Kidney (tissue), 14 donors: ENCODE measurements around the gene SCFD2. TPM values are rescaled to one million over a fixed set of nuclear protein-coding genes. Genes with fewer than 3 reads are reported as not detected.

Experiments used
- DNase-seq, 5 donors: peaks; one replicate each; pipeline ENCODE4 v3.0.0-alpha.2; 2013 to 2020
- FAIRE-seq: peaks from 2 replicates; lab custom pipeline; 2012; peaks lifted over from hg19 to GRCh38; lab: Jason Lieb, UNC
- H3K27ac ChIP-seq, 2 donors: one replicate each; pipeline ENCODE4 v1.7.0; 2013; ENCODE audit warnings: low read depth in 2 of 2, low read length in 2 of 2, inconsistent platforms in 1 of 2
- H3K27me3 ChIP-seq: one replicate; pipeline ENCODE4 v1.7.1; 2013; ENCODE audit warnings: low read length, inconsistent platforms; ENCODE audit not compliant: control insufficient read depth, insufficient read depth
- H3K36me3 ChIP-seq, 3 donors: one replicate each; pipeline versions ENCODE4 v1.7.0 to v1.7.1; 2013; ENCODE audit warnings: low read length in 3 of 3, control low read depth in 1 of 3, inconsistent platforms in 1 of 3; ENCODE audit not compliant: insufficient read depth in 3 of 3, control insufficient read depth in 2 of 3
- H3K4me1 ChIP-seq, 3 donors: one replicate each; pipeline versions ENCODE4 v1.7.0 to v1.7.1; 2013; ENCODE audit warnings: low read length in 3 of 3, inconsistent platforms in 1 of 3, low read depth in 1 of 3; ENCODE audit not compliant: control insufficient read depth in 2 of 3, insufficient read depth in 2 of 3
- H3K4me3 ChIP-seq, 3 donors: one replicate each; pipeline versions ENCODE4 v1.7.0 to v1.8.1; 2013; ENCODE audit warnings: low read length in 3 of 3, control low read depth in 1 of 3, inconsistent platforms in 1 of 3
- H3K9ac ChIP-seq, 3 donors: one replicate each; pipeline versions ENCODE4 v1.7.0 to v1.7.1; 2013; ENCODE audit warnings: low read length in 3 of 3, control low read depth in 1 of 3, inconsistent platforms in 1 of 3
- H3K9me3 ChIP-seq, 3 donors: one replicate each; pipeline versions ENCODE4 v1.7.0 to v1.7.1; 2013; ENCODE audit warnings: low read length in 3 of 3, control low read depth in 1 of 3, inconsistent platforms in 1 of 3; ENCODE audit not compliant: control insufficient read depth in 2 of 3, insufficient read depth in 1 of 3
- intact Hi-C: fragments of 100-400 bp; cut with DNase I; formaldehyde crosslinking; loops from one replicate; pipeline ENCODE4 v1.11.1; 2022
- polyA plus RNA-seq: library from polyadenylated mRNA; stranded (reverse); fragments of 350-450 nt; fragmentation: Illumina TruSeq; extraction: RNeasy Lipid Tissue Mini Kit (QIAGEN cat#74804); gene quantifications from one replicate; pipeline ENCODE4 v1.2.3, GENCODE V29; 2014; ENCODE audit warnings: low read depth, low replicate concordance; ENCODE audit not compliant: insufficient read depth
- total RNA-seq: library from RNA; stranded (reverse); fragmentation: NEBNext Ultra II Directional; extraction: Animal tissue kit (Norgen Biotek cat#: 25700); gene quantifications from one replicate; pipeline ENCODE4 v1.2.1, GENCODE V29; 2021
- TF ChIP-seq, protein P1 (sequence below): IDR thresholded peaks from 3 replicates; pipeline ENCODE4 v1.5.1; 2012; ENCODE audit warnings: mild to moderate bottlenecking, moderate library complexity, borderline replicate concordance; ENCODE audit not compliant: insufficient read depth; ENCODE audit errors: extremely low read depth
- donor health status: control.
- donor health status: control.
- donor health status: control.
- donor health status: control.
- donor health status: control.
- donor health status: DM: yes; HTN: yes; CAD: no.
- donor health status: Normal renal cell carcinoma (clear cell type).

The SCFD2 gene
- total and polyA plus RNA-seq, 2 donors from 2014 or later, result 6.1 to 20.8 TPM

GRCh38 chr4:53128231-53128630 is 237.6 kb downstream of the SCFD2 start:
- Histone ChIP-seq H3K9me3 (no peaks in the 10 kb centered on the region), H3K36me3 (no peaks in the 10 kb centered on the region), H3K9ac (no peak overlapping the region), H3K4me3 (no peak overlapping the region), H3K27ac (no peak overlapping the region), H3K27me3 (no peaks in the 10 kb centered on the region), H3K4me1 (peaks cover 0 to 2% (median 0%) of the 10 kb centered on the region in 3 donors)
- DNase-seq, result no peak
- no peak for FAIRE-seq
- TF ChIP-seq, protein P1, sequence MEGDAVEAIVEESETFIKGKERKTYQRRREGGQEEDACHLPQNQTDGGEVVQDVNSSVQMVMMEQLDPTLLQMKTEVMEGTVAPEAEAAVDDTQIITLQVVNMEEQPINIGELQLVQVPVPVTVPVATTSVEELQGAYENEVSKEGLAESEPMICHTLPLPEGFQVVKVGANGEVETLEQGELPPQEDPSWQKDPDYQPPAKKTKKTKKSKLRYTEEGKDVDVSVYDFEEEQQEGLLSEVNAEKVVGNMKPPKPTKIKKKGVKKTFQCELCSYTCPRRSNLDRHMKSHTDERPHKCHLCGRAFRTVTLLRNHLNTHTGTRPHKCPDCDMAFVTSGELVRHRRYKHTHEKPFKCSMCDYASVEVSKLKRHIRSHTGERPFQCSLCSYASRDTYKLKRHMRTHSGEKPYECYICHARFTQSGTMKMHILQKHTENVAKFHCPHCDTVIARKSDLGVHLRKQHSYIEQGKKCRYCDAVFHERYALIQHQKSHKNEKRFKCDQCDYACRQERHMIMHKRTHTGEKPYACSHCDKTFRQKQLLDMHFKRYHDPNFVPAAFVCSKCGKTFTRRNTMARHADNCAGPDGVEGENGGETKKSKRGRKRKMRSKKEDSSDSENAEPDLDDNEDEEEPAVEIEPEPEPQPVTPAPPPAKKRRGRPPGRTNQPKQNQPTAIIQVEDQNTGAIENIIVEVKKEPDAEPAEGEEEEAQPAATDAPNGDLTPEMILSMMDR, result no peak
- intact Hi-C loops, result no loop called here

DNA sequence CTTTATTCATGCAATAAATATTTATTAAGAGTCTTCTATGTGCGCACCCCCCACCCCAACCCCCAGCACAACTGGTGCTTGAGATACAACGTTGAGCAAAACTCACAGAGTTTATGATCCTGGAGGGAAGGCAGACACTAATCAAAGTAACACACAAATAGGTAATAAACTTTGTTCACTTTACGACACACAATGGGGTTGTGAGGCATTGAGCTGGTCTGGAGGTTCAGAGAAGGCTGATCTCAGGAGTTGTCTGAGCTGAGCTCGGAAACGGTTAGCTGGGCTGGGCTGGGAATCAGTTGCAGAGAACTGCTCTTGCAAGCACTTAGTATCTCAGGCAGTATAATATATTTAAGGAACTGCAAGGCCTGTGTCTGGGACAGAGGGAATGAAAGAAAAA is 238.5 kb downstream of the SCFD2 start:
- Histone ChIP-seq H3K36me3 (no peaks in the 10 kb centered on the region), H3K27me3 (no peaks in the 10 kb centered on the region), H3K9ac (no peak overlapping the region), H3K27ac (no peak overlapping the region), H3K4me1 (peaks cover 0 to 2% (median 0%) of the 10 kb centered on the region in 3 donors), H3K4me3 (no peak overlapping the region), H3K9me3 (no peaks in the 10 kb centered on the region)
- peak in 1 of 5 donors; percentile 19 for DNase-seq
- TF ChIP-seq, protein P1, result no peak
- intact Hi-C loops, result no loop called here
- no peak for FAIRE-seq

- Histone ChIP-seq H3K27ac (no peak overlapping the region), H3K9me3 (no peaks in the 10 kb centered on the region), H3K27me3 (no peaks in the 10 kb centered on the region), H3K4me3 (no peak overlapping the region), H3K9ac (no peak overlapping the region), H3K4me1 (peaks cover 0 to 2% (median 2%) of the 10 kb centered on the region in 3 donors), H3K36me3 (no peaks in the 10 kb centered on the region)
- TF ChIP-seq, protein P1, result no peak
- intact Hi-C loops, result no loop called here
- no peak for DNase-seq
- FAIRE-seq, result no peak
These were observed 239.8 kb downstream of the SCFD2 start for GRCh38 chr4:53126099-53126498.

DNA sequence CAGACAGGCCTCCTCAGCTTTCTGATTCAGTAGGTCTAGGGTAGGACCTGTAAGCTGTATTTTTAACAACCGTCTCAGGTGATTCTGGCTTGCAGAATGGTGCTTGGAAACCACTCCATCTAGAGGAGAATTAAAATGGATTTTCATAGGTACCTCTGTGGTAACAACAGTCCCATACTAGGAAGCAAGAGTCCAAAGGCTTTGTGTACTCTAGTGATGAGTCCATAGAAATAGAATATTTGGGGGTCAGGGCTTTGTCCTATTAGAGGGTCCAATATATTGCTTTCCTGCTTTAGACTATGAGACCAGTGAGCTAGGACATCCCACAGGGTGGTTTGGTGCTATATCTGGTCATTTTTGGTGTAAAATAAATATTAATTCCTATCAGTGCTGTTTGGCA is 242.0 kb downstream of the SCFD2 start:
- Histone ChIP-seq H3K9ac (no peak overlapping the region), H3K9me3 (no peaks in the 10 kb centered on the region), H3K36me3 (no peaks in the 10 kb centered on the region), H3K4me3 (no peak overlapping the region), H3K27me3 (no peaks in the 10 kb centered on the region), H3K4me1 (peaks cover 0 to 2% (median 2%) of the 10 kb centered on the region in 3 donors), H3K27ac (no peak overlapping the region)
- intact Hi-C loops, result no loop called here
- DNase-seq, result no peak
- no peak for FAIRE-seq
- TF ChIP-seq, protein P1, result no peak
